HepG2 (cell line): ENCODE measurements around the gene ANKRD11. TPM values are rescaled to one million over a fixed set of nuclear protein-coding genes. Genes with fewer than 3 reads are reported as not detected.

ENCODE experiments used
- ATAC-seq: fragments of 200-7000 bp; cut with Tn5 transposase; 3 replicates; pipeline ENCODE4 v1.9.1; 2020; ENCODE audit warnings: mild to moderate bottlenecking, moderate library complexity
- BruUV-seq: library from RNA; stranded (reverse); fragments of 400-500 nt; replicated peaks from 2 replicates; lab custom pipeline; 2021; lab: Mats Ljungman, UMichigan
- CTCF ChIA-PET: fragments of 300-600 bp; formaldehyde crosslinking; extraction: SDS; loops from one replicate; lab custom pipeline; 2021; ENCODE audit warnings: low total read pairs, inconsistent platforms, low intra/inter-chr PET ratio; lab: Yijun Ruan, JAX
- POLR2A ChIA-PET: fragments of 350-600 bp; sonication (Branson Sonifier 250); formaldehyde crosslinking; loops from one replicate; lab custom pipeline; 2020; ENCODE audit warnings: antibody characterized with exemption, inconsistent platforms; lab: Yijun Ruan, JAX
- DNase-seq: peaks from one replicate; pipeline ENCODE4 v3.0.0-alpha.2; 2015; ENCODE audit warnings: low spot score
- FAIRE-seq: peaks from 3 replicates; lab custom pipeline; 2011; peaks lifted over from hg19 to GRCh38; lab: Jason Lieb, UNC
- H2AFZ ChIP-seq: one replicate; pipeline ENCODE4 v1.6.1; 2011; ENCODE audit warnings: low read length, inconsistent platforms
- H3K27ac ChIP-seq: fragments of 300-600 bp; 3 replicates; pipeline ENCODE4 v1.8.0; 2011; ENCODE audit warnings: mixed run types, mild to moderate bottlenecking, mixed read lengths, low read length, inconsistent platforms; ENCODE audit not compliant: insufficient read depth; ENCODE audit errors: extremely low read length
- H3K27me3 ChIP-seq, 2 experiments: fragments of 200-600 bp in 1 of 2; 2 replicates in 1 of 2; 3 replicates in 1 of 2; pipeline versions ENCODE4 v1.6.0 to v1.8.0; 2011; ENCODE audit warnings: low read length in 2 of 2, mild to moderate bottlenecking in 2 of 2, moderate library complexity in 2 of 2, inconsistent platforms in 1 of 2; ENCODE audit not compliant: insufficient read depth in 2 of 2, control insufficient read depth in 1 of 2
- H3K36me3 ChIP-seq, 2 experiments: fragments of 200-600 bp in 1 of 2; replicated peaks in 1 of 2; 2 replicates in 1 of 2; 3 replicates in 1 of 2; pipeline versions ENCODE4 v1.5.1 to v1.8.0; 2011; ENCODE audit warnings: low read length in 2 of 2, inconsistent platforms in 1 of 2; ENCODE audit not compliant: insufficient read depth in 2 of 2, control insufficient read depth in 1 of 2
- H3K4me1 ChIP-seq: 2 replicates; pipeline ENCODE4 v1.5.1; 2012; ENCODE audit warnings: low read length, inconsistent platforms; ENCODE audit not compliant: insufficient read depth
- H3K4me2 ChIP-seq: 2 replicates; pipeline ENCODE4 v1.6.0; 2011; ENCODE audit warnings: low read depth, low read length, inconsistent platforms
- H3K4me3 ChIP-seq, 3 experiments: fragments of 200-600 bp in 1 of 3; sonication (generic), shearing (Covaris generic) in 1 of 3; replicated peaks in 1 of 3; 2 replicates each; pipeline ENCODE4 v1.5.1; 2011 to 2016; ENCODE audit warnings: low read length in 3 of 3, inconsistent platforms in 2 of 3, low read depth in 2 of 3, mild to moderate bottlenecking in 2 of 3, control low read depth in 1 of 3, mixed read lengths in 1 of 3; ENCODE audit not compliant: insufficient read depth in 1 of 3
- H3K79me2 ChIP-seq: one replicate; pipeline ENCODE4 v1.6.1; 2011; ENCODE audit warnings: low read length, inconsistent platforms; ENCODE audit not compliant: insufficient read depth
- H3K9ac ChIP-seq: 2 replicates; pipeline ENCODE4 v1.6.0; 2011; ENCODE audit warnings: mild to moderate bottlenecking, low read depth, low read length, inconsistent platforms; ENCODE audit not compliant: insufficient read depth
- H3K9me3 ChIP-seq: 2 replicates; pipeline ENCODE4 v1.5.1; 2012; ENCODE audit warnings: mild to moderate bottlenecking, low read length
- H4K20me1 ChIP-seq: 2 replicates; pipeline ENCODE4 v1.6.0; 2011; ENCODE audit warnings: inconsistent platforms, mild to moderate bottlenecking, low read length, moderate library complexity; ENCODE audit not compliant: insufficient read depth
- AGO2 ChIP-seq: fragments of 200-400 bp; formaldehyde crosslinking; optimal IDR thresholded peaks from 2 replicates; pipeline ENCODE3; 2017; ENCODE audit warnings: mild to moderate bottlenecking, low read depth, low read length, moderate library complexity
- AKAP8 ChIP-seq: sonication (generic); formaldehyde crosslinking; IDR thresholded peaks from 2 replicates; pipeline ENCODE4 v1.5.1; 2020; ENCODE audit warnings: mild to moderate bottlenecking, missing genetic modification reagents
- DNMT1 ChIP-seq: sonication (generic); formaldehyde crosslinking; IDR thresholded peaks from 2 replicates; pipeline ENCODE4 v1.5.1; 2020; ENCODE audit warnings: mild to moderate bottlenecking, missing genetic modification reagents
- EED ChIP-seq: sonication (generic); formaldehyde crosslinking; IDR thresholded peaks from 2 replicates; pipeline ENCODE4 v1.5.0; 2020; ENCODE audit warnings: mild to moderate bottlenecking, missing genetic modification reagents
- GATAD2A ChIP-seq: IDR thresholded peaks from 2 replicates; pipeline ENCODE4 v1.6.1; 2016
- HDAC6 ChIP-seq: fragments of 200-600 bp; sonication (generic); IDR thresholded peaks from 2 replicates; pipeline ENCODE4 v1.7.0; 2017; ENCODE audit warnings: mild to moderate bottlenecking, antibody characterized with exemption, low read length, low read depth
- IRF9 ChIP-seq: sonication (generic); formaldehyde crosslinking; IDR thresholded peaks from 2 replicates; pipeline ENCODE4 v1.8.0; 2022; ENCODE audit warnings: missing genetic modification reagents, mild to moderate bottlenecking, borderline replicate concordance
- NFATC3 ChIP-seq: sonication (generic); formaldehyde crosslinking; IDR thresholded peaks from 2 replicates; pipeline ENCODE4 v1.5.1; 2020; ENCODE audit warnings: mild to moderate bottlenecking, missing genetic modification reagents
- NRL ChIP-seq: sonication (generic); formaldehyde crosslinking; IDR thresholded peaks from 2 replicates; pipeline ENCODE4 v1.5.0; 2020; ENCODE audit warnings: missing genetic modification reagents, mild to moderate bottlenecking, moderate library complexity, borderline replicate concordance
- PITX1 ChIP-seq: sonication (generic); formaldehyde crosslinking; IDR thresholded peaks from 2 replicates; pipeline ENCODE4 v1.5.1; 2020; ENCODE audit warnings: mild to moderate bottlenecking, missing genetic modification reagents
- POGK ChIP-seq: sonication (generic); formaldehyde crosslinking; conservative IDR thresholded peaks from 2 replicates; pipeline ENCODE4 v1.8.0; 2022; ENCODE audit warnings: mild to moderate bottlenecking, moderate library complexity, missing genetic modification reagents
- PTBP1 ChIP-seq: fragments of 200-400 bp; formaldehyde crosslinking; IDR thresholded peaks from 2 replicates; pipeline ENCODE4 v1.6.1; 2018; ENCODE audit warnings: low read length, low read depth; ENCODE audit not compliant: poor library complexity, severe bottlenecking
- SPEN ChIP-seq: sonication (generic); formaldehyde crosslinking; IDR thresholded peaks from 2 replicates; pipeline ENCODE4 v1.5.1; 2020; ENCODE audit warnings: low read depth, mild to moderate bottlenecking, missing genetic modification reagents
- ZBTB1 ChIP-seq: sonication (generic); formaldehyde crosslinking; IDR thresholded peaks from 2 replicates; pipeline ENCODE4 v1.4.0; 2020; ENCODE audit warnings: missing genetic modification reagents, borderline replicate concordance
- ZBTB38 ChIP-seq: sonication (generic); formaldehyde crosslinking; IDR thresholded peaks from 2 replicates; pipeline ENCODE4 v1.5.1; 2020; ENCODE audit warnings: mild to moderate bottlenecking, missing genetic modification reagents
- ZNF350 ChIP-seq: sonication (generic); formaldehyde crosslinking; IDR thresholded peaks from 2 replicates; pipeline ENCODE4 v1.4.0; 2020; ENCODE audit warnings: mild to moderate bottlenecking, low read depth, missing genetic modification reagents, borderline replicate concordance
- ZNF354B ChIP-seq: sonication (generic); formaldehyde crosslinking; IDR thresholded peaks from 2 replicates; pipeline ENCODE4 v1.8.0; 2022; ENCODE audit warnings: mild to moderate bottlenecking, missing genetic modification reagents
- ZNF549 ChIP-seq: sonication (generic); formaldehyde crosslinking; IDR thresholded peaks from 2 replicates; pipeline ENCODE4 v1.5.0; 2020; ENCODE audit warnings: missing genetic modification reagents
- ZNF639 ChIP-seq: conservative IDR thresholded peaks from 2 replicates; pipeline ENCODE4 v1.6.1; 2018; ENCODE audit warnings: missing genetic modification reagents
- ZNF674 ChIP-seq: sonication (generic); formaldehyde crosslinking; IDR thresholded peaks from 2 replicates; pipeline ENCODE4 v1.5.0; 2020; ENCODE audit warnings: low read depth, mild to moderate bottlenecking, missing genetic modification reagents
- ZNF724P ChIP-seq: sonication (generic); formaldehyde crosslinking; IDR thresholded peaks from 2 replicates; pipeline ENCODE4 v1.8.0; 2022; ENCODE audit warnings: missing genetic modification reagents, borderline replicate concordance
- ZNF83 ChIP-seq: sonication (generic); formaldehyde crosslinking; IDR thresholded peaks from 2 replicates; pipeline ENCODE4 v1.4.0; 2020; ENCODE audit warnings: missing genetic modification reagents, mild to moderate bottlenecking, borderline replicate concordance
- WGBS: methylation state at CpG from one replicate; pipeline ENCODE4 v1.1.6; 2017; ENCODE audit warnings: low lambda C conversion rate; 5-methylcytosine and 5-hydroxymethylcytosine counted together
- in situ Hi-C: cut with HindIII; loops from 2 replicates; pipeline ENCODE4 v1.10.0; 2017; ENCODE audit warnings: low pct_unique_long_range_greater_than_20kb; ENCODE audit not compliant: extremely low pct_ligation_motif_present
- intact Hi-C: fragments of 100-400 bp; cut with micrococcal nuclease; formaldehyde crosslinking; loops from one replicate; pipeline ENCODE4 v1.10.0; 2022; ENCODE audit not compliant: unreplicated experiment
- polyA plus RNA-seq, 8 experiments: library from polyadenylated mRNA; depleted of rRNA in 3 of 8; stranded (reverse) in 7 of 8; unstranded in 1 of 8; fragments of >200 nt; fragmentation: Illumina TruSeq in 4 of 8; extraction: Trizol in 4 of 8; gene quantifications; 2 replicates each; pipeline versions ENCODE4 v1.2.1 to v1.2.3, GENCODE V29; 2011 to 2016; ENCODE audit warnings: low read depth in 4 of 8, missing spikeins in 1 of 8, mixed read lengths in 1 of 8; ENCODE audit not compliant: insufficient read depth in 1 of 8
- total RNA-seq, 5 experiments: library from RNA; depleted of rRNA; stranded (reverse); fragments of >200 nt; fragmentation: Illumina TruSeq; extraction: Trizol; gene quantifications; 2 replicates each; pipeline ENCODE4 v1.2.3, GENCODE V29; 2016; ENCODE audit warnings: low read depth in 1 of 5

ANKRD11 gene
- total and polyA plus RNA-seq, 2 of the 13 experiments (the other 11 are each of a cell fraction or from before 2014, with no cell fraction given): 21.4 to 38.4 TPM

GRCh38 chr16:89337965-89338364 is 152.4 kb downstream of the ANKRD11 start:
- POLR2A ChIA-PET: interaction anchor here (0.7 to 1.1 kb wide), 5 partner anchors 8 to 368 kb away, joined by 3 to 5 read pairs (median 4); partner anchors contain the start of gene SPG7
- ATAC-seq: no peak
- 95% methylated on average over 11 of the region's 11 CpGs for WGBS
- CTCF ChIA-PET: no interaction called here
- Histone ChIP-seq H4K20me1 (peaks cover 83% of the 10 kb centered on the region), H3K27ac (peak overlapping the region; percentile 63), H3K4me2 (no peak overlapping the region), H3K36me3 (peaks cover 0 to 3% of the 10 kb centered on the region in 2 experiments; a peak in 2 of 5 replicates), H3K79me2 (peaks cover 98% of the 10 kb centered on the region), H3K4me1 (peaks cover 63% of the 10 kb centered on the region), H3K9ac (no peak overlapping the region), H2AFZ (no peak overlapping the region), H3K9me3 (no peaks in the 10 kb centered on the region), H3K4me3 (no peak overlapping the region), H3K27me3 (no peaks in the 10 kb centered on the region)
- FAIRE-seq: no peak
- DNase-seq: no peak
- intact Hi-C loops: loop anchor here (10.0 kb wide), 1 partner anchor 77 kb away; no protein-coding TSS in a partner anchor
- no TSS peak for BruUV-seq
- in situ Hi-C loops: no loop called here
- TF ChIP-seq AKAP8 (CRISPR knock-in tag): 0 out of 2 replicates have a peak, but pooled peaks have one; percentile 40
- TF ChIP-seq EED: 0 out of 2 replicates have a peak, but pooled peaks have one; percentile 39
- no peak for TF ChIP-seq PITX1 (CRISPR knock-in tag)
- peak; percentile 44; the same call in 1 of the 2 replicates for TF ChIP-seq ZNF83 (CRISPR knock-in tag)
- TF ChIP-seq ZNF549 (CRISPR knock-in tag): no peak
- TF ChIP-seq NFATC3 (CRISPR knock-in tag): no peak
- no peak for TF ChIP-seq ZBTB1 (CRISPR knock-in tag)
- TF ChIP-seq NRL (CRISPR knock-in tag): peak; percentile 73; the same call in 1 of the 2 replicates
- TF ChIP-seq ZNF724P (CRISPR knock-in tag): 0 out of 2 replicates have a peak, but pooled peaks have one; percentile 19
- 0 out of 2 replicates have a peak, but pooled peaks have one; percentile 27 for TF ChIP-seq DNMT1
- no peak for TF ChIP-seq HDAC6
- TF ChIP-seq AGO2: peak; percentile 78
- no peak for TF ChIP-seq ZNF354B (CRISPR knock-in tag)
- TF ChIP-seq ZNF674: 0 out of 2 replicates have a peak, but pooled peaks have one; percentile 68
- no peak for TF ChIP-seq PTBP1
- TF ChIP-seq IRF9: 0 out of 2 replicates have a peak, but pooled peaks have one; percentile 40
- 0 out of 2 replicates have a peak, but pooled peaks have one; percentile 25 for TF ChIP-seq POGK (CRISPR knock-in tag)
- TF ChIP-seq SPEN (CRISPR knock-in tag): 0 out of 2 replicates have a peak, but pooled peaks have one; percentile 30
- TF ChIP-seq ZNF639: no peak
- peak; percentile 54; the same call in 1 of the 2 replicates for TF ChIP-seq ZBTB38
- TF ChIP-seq ZNF350 (CRISPR knock-in tag): 0 out of 2 replicates have a peak, but pooled peaks have one; percentile 10
- no peak for TF ChIP-seq GATAD2A
